Thyroid gland (tissue), 4 donors: Measurements from ENCODE around the gene SNRPA1.

Experiments
- CTCF ChIP-seq, 6 experiments: fragments of 200-600 bp in 3 of 6; fragments of 450-650 bp in 3 of 6; sonication (generic) in 3 of 6; IDR thresholded peaks; one replicate each; pipeline ENCODE4 v1.5.1; 2016 to 2019; ENCODE audit warnings: antibody characterized with exemption in 6 of 6, mild to moderate bottlenecking in 2 of 6, inconsistent platforms in 1 of 6, moderate library complexity in 1 of 6
- POLR2A ChIP-seq, 2 donors: fragments of 450-650 bp; IDR thresholded peaks; one replicate each; pipeline ENCODE4 v1.6.1; 2017; ENCODE audit warnings: antibody characterized with exemption in 2 of 2, mild to moderate bottlenecking in 2 of 2, moderate library complexity in 1 of 2

GRCh38 chr15:101295607-101296161, 636 bp upstream of the SNRPA1 start:
- TF ChIP-seq CTCF (IDR thresholded peaks at IDR 0.05) (no peak), POLR2A (IDR thresholded peaks at IDR 0.05) (no peak)
